Neural progenitor cell (in vitro differentiated cells): Measurements from ENCODE around the gene KIRREL3. TPM values are rescaled to one million over a fixed set of nuclear protein-coding genes. Genes with fewer than 3 reads are reported as not detected.
"Not testable (repeated sequence)": the region's sequence is repeated elsewhere in the genome, so short reads cannot be mapped to it uniquely, and the experiment has no call there.

Experiments used
- DNase-seq: peaks from one replicate; pipeline ENCODE4 v3.0.0-alpha.2; 2016; ENCODE audit warnings: low spot score
- H2AFZ ChIP-seq: fragments of 200-600 bp; sonication (generic); replicated peaks from 2 replicates; pipeline ENCODE4 v1.6.1; 2016; ENCODE audit warnings: antibody characterized with exemption
- H3F3A ChIP-seq: fragments of 200-600 bp; sonication (generic); 2 replicates; pipeline ENCODE4 v1.6.1; 2016; ENCODE audit warnings: antibody characterized with exemption, low read depth
- H3K27ac ChIP-seq: fragments of 200-600 bp; sonication (generic); 2 replicates; pipeline ENCODE4 v1.5.1; 2016; ENCODE audit warnings: mild to moderate bottlenecking
- H3K27me3 ChIP-seq: fragments of 200-600 bp; sonication (generic); 2 replicates; pipeline ENCODE4 v1.6.1; 2016; ENCODE audit warnings: mild to moderate bottlenecking, moderate library complexity
- H3K36me3 ChIP-seq: fragments of 200-600 bp; sonication (generic); 2 replicates; pipeline ENCODE4 v1.5.1; 2016
- H3K4me1 ChIP-seq: fragments of 200-600 bp; sonication (generic); 2 replicates; pipeline ENCODE4 v1.6.1; 2016; ENCODE audit warnings: mixed run types
- H3K4me2 ChIP-seq: fragments of 200-600 bp; sonication (generic); 2 replicates; pipeline ENCODE4 v1.6.1; 2016
- H3K4me3 ChIP-seq: fragments of 200-600 bp; sonication (generic); 2 replicates; pipeline ENCODE4 v1.5.1; 2016
- H3K79me2 ChIP-seq: fragments of 200-600 bp; sonication (generic); 2 replicates; pipeline ENCODE4 v1.6.1; 2016; ENCODE audit warnings: low read depth
- H3K9ac ChIP-seq: fragments of 200-600 bp; sonication (generic); 2 replicates; pipeline ENCODE4 v1.6.1; 2016
- H3K9me3 ChIP-seq: fragments of 200-600 bp; sonication (generic); 2 replicates; pipeline ENCODE4 v1.5.1; 2016; ENCODE audit warnings: low read depth
- H4K20me1 ChIP-seq: fragments of 200-600 bp; sonication (generic); 2 replicates; pipeline ENCODE4 v1.6.1; 2016; ENCODE audit warnings: low read depth
- H3K27ac Mint-ChIP-seq: 3 replicates; pipeline ENCODE4 v1.8.0; 2021; ENCODE audit warnings: mixed read lengths
- H3K27me3 Mint-ChIP-seq: 2 replicates; pipeline ENCODE4 v1.8.0; 2022; ENCODE audit warnings: low read depth, mild to moderate bottlenecking, inconsistent platforms, moderate library complexity, mixed read lengths; ENCODE audit not compliant: insufficient read depth
- H3K36me3 Mint-ChIP-seq: 3 replicates; pipeline ENCODE4 v1.8.0; 2021; ENCODE audit warnings: mixed read lengths
- H3K4me1 Mint-ChIP-seq: 3 replicates; pipeline ENCODE4 v1.8.0; 2021; ENCODE audit warnings: mixed read lengths
- H3K4me3 Mint-ChIP-seq: 3 replicates; pipeline ENCODE4 v1.8.0; 2021; ENCODE audit warnings: mild to moderate bottlenecking, moderate library complexity, mixed read lengths
- H3K9me3 Mint-ChIP-seq: 3 replicates; pipeline ENCODE4 v1.8.0; 2020; ENCODE audit warnings: mixed read lengths
- CTCF ChIP-seq: fragments of 200-600 bp; sonication (generic); IDR thresholded peaks from 2 replicates; pipeline ENCODE4 v1.5.1; 2017; ENCODE audit warnings: antibody characterized with exemption, mild to moderate bottlenecking
- EZH2 ChIP-seq: fragments of 200-600 bp; sonication (generic); IDR thresholded peaks from 2 replicates; pipeline ENCODE4 v1.6.1; 2017; ENCODE audit warnings: antibody characterized with exemption, mild to moderate bottlenecking, moderate library complexity
- EZH2phosphoT487 ChIP-seq: fragments of 200-600 bp; sonication (generic); IDR thresholded peaks from 2 replicates; pipeline ENCODE4 v1.6.1; 2017; ENCODE audit warnings: antibody characterized with exemption
- total RNA-seq: library from RNA; depleted of rRNA; stranded (reverse); fragments of >200 nt; gene quantifications from 2 replicates; pipeline ENCODE4 v1.2.3, GENCODE V29; 2015; ENCODE audit warnings: low replicate concordance

Gene KIRREL3
- total RNA-seq, 1 donor from 2014 or later, result 1.1 TPM

- DNase-seq, result no peak
- H3K27me3 ChIP-seq, result no peaks in the 10 kb centered on the region
- no peaks in the 10 kb centered on the region for H3K36me3 ChIP-seq
- peaks cover 15% of the 10 kb centered on the region for H3K4me1 ChIP-seq
- H3F3A ChIP-seq, result peaks cover 6% of the 10 kb centered on the region
- no peak for TF ChIP-seq EZH2
- TF ChIP-seq CTCF, result no peak
- TF ChIP-seq EZH2phosphoT487, result no peak
- H3K4me1 Mint-ChIP-seq, result peaks cover 7% of the 10 kb centered on the region
- no peak overlapping the region for H3K4me3 Mint-ChIP-seq
- H3K27ac Mint-ChIP-seq, result no peak overlapping the region
- no peak overlapping the region for H3K4me2 ChIP-seq
- H3K36me3 Mint-ChIP-seq, result peaks cover 5% of the 10 kb centered on the region
- no peak overlapping the region for H2AFZ ChIP-seq
- H3K79me2 ChIP-seq, result no peaks in the 10 kb centered on the region
- no peaks in the 10 kb centered on the region for H4K20me1 ChIP-seq
- no peak overlapping the region for H3K27ac ChIP-seq
- peaks cover 3% of the 10 kb centered on the region for H3K9me3 Mint-ChIP-seq
- H3K27me3 Mint-ChIP-seq, result peaks cover 12% of the 10 kb centered on the region
- H3K9me3 ChIP-seq, result no peaks in the 10 kb centered on the region
- H3K9ac ChIP-seq, result no peak overlapping the region
- no peak overlapping the region for H3K4me3 ChIP-seq
Measured at GRCh38 chr11:126398721-126399120, 601.8 kb downstream of the KIRREL3 start.

GRCh38 chr11:126398296-126398695 lies 602.3 kb downstream of the KIRREL3 start:
- Histone ChIP-seq H3K79me2 (peaks cover 3% of the 10 kb centered on the region), H3K4me1 (peaks cover 15% of the 10 kb centered on the region), H3K4me3 (no peak overlapping the region), H3K27me3 (no peaks in the 10 kb centered on the region), H3K4me2 (no peak overlapping the region), H4K20me1 (no peaks in the 10 kb centered on the region), H3K27ac (no peak overlapping the region), H3F3A (peaks cover 1% of the 10 kb centered on the region), H2AFZ (no peak overlapping the region), H3K9ac (no peak overlapping the region), H3K36me3 (no peaks in the 10 kb centered on the region), H3K9me3 (no peaks in the 10 kb centered on the region)
- H3K4me1 Mint-ChIP-seq, result peaks cover 7% of the 10 kb centered on the region
- H3K27me3 Mint-ChIP-seq, result peaks cover 12% of the 10 kb centered on the region
- peaks cover 5% of the 10 kb centered on the region for H3K36me3 Mint-ChIP-seq
- DNase-seq, result no peak
- TF ChIP-seq CTCF (no peak), EZH2phosphoT487 (no peak), EZH2 (no peak)
- no peak overlapping the region for H3K27ac Mint-ChIP-seq
- H3K9me3 Mint-ChIP-seq, result peaks cover 3% of the 10 kb centered on the region
- no peak overlapping the region for H3K4me3 Mint-ChIP-seq

- H3K4me2 ChIP-seq, result no peak overlapping the region
- H2AFZ ChIP-seq, result no peak overlapping the region
Measured at GRCh38 chr11:126396965-126397364, 603.6 kb downstream of the KIRREL3 start.

GRCh38 chr11:126396266-126396665 lies 604.3 kb downstream of the KIRREL3 start:
- not testable (repeated sequence) for H4K20me1 ChIP-seq, H3F3A ChIP-seq, H3K4me1 Mint-ChIP-seq, H2AFZ ChIP-seq, H3K9me3 Mint-ChIP-seq, H3K79me2 ChIP-seq, H3K36me3 Mint-ChIP-seq, H3K4me1 ChIP-seq, H3K4me2 ChIP-seq, H3K27ac Mint-ChIP-seq, H3K27me3 ChIP-seq, H3K4me3 Mint-ChIP-seq, H3K9me3 ChIP-seq, DNase-seq, H3K4me3 ChIP-seq, H3K27ac ChIP-seq, H3K9ac ChIP-seq, H3K36me3 ChIP-seq
- H3K27me3 Mint-ChIP-seq, result peaks cover 12% of the 10 kb centered on the region

More at GRCh38 chr11:126396965-126397364, 603.6 kb downstream of the KIRREL3 start:
- Histone ChIP-seq H3K36me3 (no peaks in the 10 kb centered on the region), H3K4me3 (no peak overlapping the region), H3K4me1 (peaks cover 8% of the 10 kb centered on the region), H3K79me2 (peaks cover 5% of the 10 kb centered on the region), H3K27ac (no peak overlapping the region), H3K9me3 (no peaks in the 10 kb centered on the region), H4K20me1 (no peaks in the 10 kb centered on the region), H3K9ac (no peak overlapping the region), H3F3A (no peaks in the 10 kb centered on the region), H3K27me3 (no peaks in the 10 kb centered on the region)
- H3K9me3 Mint-ChIP-seq, result peaks cover 3% of the 10 kb centered on the region
- H3K27ac Mint-ChIP-seq, result no peak overlapping the region
- peaks cover 12% of the 10 kb centered on the region for H3K27me3 Mint-ChIP-seq
- H3K4me3 Mint-ChIP-seq, result no peak overlapping the region
- no peak for TF ChIP-seq EZH2
- TF ChIP-seq EZH2phosphoT487, result no peak
- TF ChIP-seq CTCF, result no peak
- peaks cover 8% of the 10 kb centered on the region for H3K4me1 Mint-ChIP-seq
- DNase-seq, result no peak
- H3K36me3 Mint-ChIP-seq, result peaks cover 5% of the 10 kb centered on the region

- not testable (repeated sequence) for DNase-seq, H3K4me1 ChIP-seq, H3K4me2 ChIP-seq, H3K9ac ChIP-seq, H2AFZ ChIP-seq, H3K4me3 Mint-ChIP-seq, H3K36me3 ChIP-seq, H3K27ac ChIP-seq, H3K36me3 Mint-ChIP-seq, H3K79me2 ChIP-seq, H4K20me1 ChIP-seq, H3K4me1 Mint-ChIP-seq, H3K9me3 ChIP-seq, H3K27me3 ChIP-seq, H3K4me3 ChIP-seq, H3K9me3 Mint-ChIP-seq, H3F3A ChIP-seq, H3K27ac Mint-ChIP-seq
- peaks cover 12% of the 10 kb centered on the region for H3K27me3 Mint-ChIP-seq
Measured at GRCh38 chr11:126395784-126396183, 604.8 kb downstream of the KIRREL3 start.

GRCh38 chr11:126394634-126395072 lies 605.9 kb downstream of the KIRREL3 start:
- H3F3A ChIP-seq, H3K9me3 Mint-ChIP-seq, H3K9ac ChIP-seq, H3K27ac ChIP-seq, H3K4me1 Mint-ChIP-seq, H3K27me3 ChIP-seq, H4K20me1 ChIP-seq, H3K27ac Mint-ChIP-seq, H3K4me1 ChIP-seq, H3K4me3 Mint-ChIP-seq, H3K4me2 ChIP-seq, DNase-seq, H3K9me3 ChIP-seq, H2AFZ ChIP-seq, H3K36me3 Mint-ChIP-seq, H3K36me3 ChIP-seq, H3K79me2 ChIP-seq, H3K4me3 ChIP-seq: not testable (repeated sequence)
- H3K27me3 Mint-ChIP-seq, result peaks cover 12% of the 10 kb centered on the region
